Measurements from ENCODE around the gene PRKD1. TPM values are rescaled to one million over a fixed set of nuclear protein-coding genes. Genes with fewer than 3 reads are reported as not detected.
"Not testable (repeated sequence)": the region's sequence is repeated elsewhere in the genome, so short reads cannot be mapped to it uniquely, and the experiment has no call there.

Gene PRKD1
- total RNA-seq, 3 donors from 2014 or later, result 0.93 to 10.2 (median 3.1) TPM

GRCh38 chr14:29709490-29709889, 218.2 kb downstream of the PRKD1 start:
- DNase-seq, result no peak
- Histone ChIP-seq H3K36me3 (ENCODE audit: low read depth) (no peaks in the 10 kb centered on the region), H3K4me1 (ENCODE audit: low read depth) (no peaks in the 10 kb centered on the region), H3K9me3 (no peaks in the 10 kb centered on the region), H3K4me3 (no peak overlapping the region)
- intact Hi-C loops (cut with DNase I, micrococcal nuclease), result no loop called here
- no peak for TF ChIP-seq CTCF (IDR thresholded peaks at IDR 0.05)
- ATAC-seq, result no peak

DNA sequence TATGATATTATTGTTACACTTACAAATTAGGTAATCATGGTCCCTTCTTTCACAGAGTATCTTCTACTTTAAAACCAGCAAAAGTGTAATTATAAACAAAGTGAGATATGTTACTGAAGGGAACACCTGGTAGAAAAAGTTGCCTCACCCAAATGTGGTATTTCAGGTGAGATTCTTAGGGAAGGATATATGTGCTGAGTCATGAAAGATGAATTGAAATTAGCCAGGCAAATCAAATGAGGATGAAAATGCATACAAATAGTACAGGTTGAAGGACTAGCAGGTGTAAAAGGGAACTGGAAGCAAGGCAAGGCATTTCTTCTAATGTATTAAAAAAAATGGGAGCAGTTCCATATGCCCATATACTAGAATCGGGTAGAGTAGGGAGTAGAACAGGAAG, 220.9 kb downstream of the PRKD1 start:
- DNase-seq (no peak), ATAC-seq (no peak)
- no peaks in the 10 kb centered on the region for H3K9me3 ChIP-seq
- H3K4me1 ChIP-seq (ENCODE audit: low read depth), result no peaks in the 10 kb centered on the region
- no peak for TF ChIP-seq CTCF (IDR thresholded peaks at IDR 0.05)
- intact Hi-C loops (cut with DNase I, micrococcal nuclease), result no loop called here
- H3K4me3 ChIP-seq, result no peak overlapping the region
- no peaks in the 10 kb centered on the region for H3K36me3 ChIP-seq (ENCODE audit: low read depth)

DNA sequence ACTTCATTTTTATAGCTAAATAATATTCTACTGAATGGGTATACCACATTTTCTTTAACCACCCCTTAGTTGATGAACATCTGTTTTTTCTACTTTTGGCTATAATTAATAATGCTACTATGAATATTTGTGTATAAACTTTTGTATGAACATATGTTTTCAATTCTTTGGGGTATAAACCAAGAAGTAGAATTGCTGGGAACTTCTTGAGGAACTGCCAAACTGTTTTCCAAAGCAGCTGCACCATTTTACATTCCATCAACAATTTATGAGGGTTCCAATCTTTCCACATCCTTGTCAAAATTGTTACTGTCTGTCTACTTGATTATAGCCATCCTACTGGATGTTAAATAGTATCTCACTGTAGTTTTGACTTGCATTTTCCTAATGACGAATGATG, 221.8 kb downstream of the PRKD1 start:
- ATAC-seq (no peak), DNase-seq (no peak)
- Histone ChIP-seq H3K4me1 (ENCODE audit: low read depth) (no peaks in the 10 kb centered on the region), H3K36me3 (ENCODE audit: low read depth) (no peaks in the 10 kb centered on the region), H3K9me3 (no peaks in the 10 kb centered on the region), H3K4me3 (no peak overlapping the region)
- intact Hi-C loops (cut with DNase I, micrococcal nuclease), result no loop called here
- no peak for TF ChIP-seq CTCF (IDR thresholded peaks at IDR 0.05)

DNA sequence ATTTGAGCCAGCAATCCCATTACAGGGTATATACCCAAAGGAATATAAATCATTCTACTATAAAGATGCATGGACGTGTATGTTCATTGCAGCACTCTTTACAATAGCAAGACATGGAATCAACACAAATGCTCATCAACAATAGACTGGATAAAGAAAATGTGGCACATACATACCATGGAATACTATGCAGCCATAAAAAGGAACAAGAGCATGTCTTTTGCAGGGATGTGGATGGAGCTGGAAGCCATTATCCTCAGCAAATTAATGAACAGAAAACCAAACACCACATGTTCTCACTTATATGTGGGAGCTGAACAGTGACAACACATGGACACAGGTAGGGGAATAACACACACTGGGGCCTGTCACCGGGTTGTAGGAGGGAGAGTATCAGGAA, 238.1 kb downstream of the PRKD1 start:
- H3K9me3 ChIP-seq; H3K4me1 ChIP-seq (ENCODE audit: low read depth); H3K36me3 ChIP-seq (ENCODE audit: low read depth); intact Hi-C loops (cut with DNase I, micrococcal nuclease); ATAC-seq; DNase-seq; H3K4me3 ChIP-seq: not testable (repeated sequence)

DNA sequence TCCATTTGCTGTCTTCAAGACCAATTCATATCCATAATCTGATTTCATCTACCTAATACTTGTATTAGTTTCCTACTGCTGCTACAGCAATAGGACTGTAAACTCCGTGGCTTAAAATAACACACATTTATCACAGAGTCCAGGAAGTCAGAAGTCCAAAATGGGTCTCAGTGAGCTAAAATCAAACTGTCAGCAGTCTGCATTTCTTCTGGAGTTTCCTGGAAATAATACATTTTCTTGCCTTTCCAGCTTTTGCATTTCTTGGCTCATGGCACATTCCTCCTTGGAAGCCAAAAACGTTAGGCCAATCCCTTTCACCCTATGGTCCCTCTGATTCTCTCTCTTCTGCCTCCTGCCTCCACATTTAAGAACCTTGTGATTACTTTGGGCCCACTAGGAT, 239.8 kb downstream of the PRKD1 start:
- H3K4me3 ChIP-seq, result no peak overlapping the region
- TF ChIP-seq CTCF (IDR thresholded peaks at IDR 0.05), result no peak
- intact Hi-C loops (cut with DNase I, micrococcal nuclease), result no loop called here
- DNase-seq (no peak), ATAC-seq (no peak)
- no peaks in the 10 kb centered on the region for H3K36me3 ChIP-seq (ENCODE audit: low read depth)
- no peaks in the 10 kb centered on the region for H3K9me3 ChIP-seq
- H3K4me1 ChIP-seq (ENCODE audit: low read depth), result no peaks in the 10 kb centered on the region

GRCh38 chr14:29687071-29687765, 240.4 kb downstream of the PRKD1 start:
- no peaks in the 10 kb centered on the region for H3K9me3 ChIP-seq
- no peak overlapping the region for H3K4me3 ChIP-seq
- intact Hi-C loops (cut with DNase I, micrococcal nuclease), result no loop called here
- ATAC-seq, result no peak
- TF ChIP-seq CTCF (IDR thresholded peaks at IDR 0.05), result no peak
- no peak for DNase-seq
- H3K4me1 ChIP-seq (ENCODE audit: low read depth), result no peaks in the 10 kb centered on the region
- no peaks in the 10 kb centered on the region for H3K36me3 ChIP-seq (ENCODE audit: low read depth)
